Endothelial cell of umbilical vein (primary cell): Measurements from ENCODE around the gene C9orf78.

Source experiments
- EZH2 ChIP-seq: IDR thresholded peaks from 2 replicates; pipeline ENCODE4 v1.6.1; 2012; ENCODE audit warnings: borderline replicate concordance, low read depth, mild to moderate bottlenecking, moderate library complexity, low read length, inconsistent platforms; ENCODE audit not compliant: severe bottlenecking
- GATA2 ChIP-seq: IDR thresholded peaks from 2 replicates; pipeline ENCODE4 v1.7.0; 2011; ENCODE audit warnings: low read depth, mild to moderate bottlenecking, moderate library complexity, mixed read lengths, low read length; ENCODE audit not compliant: insufficient read length, insufficient read depth
- POLR2A ChIP-seq: IDR thresholded peaks from 2 replicates; pipeline ENCODE4 v1.6.1; 2012; ENCODE audit warnings: low read depth, mild to moderate bottlenecking, control low read depth, low read length
- POLR2AphosphoS5 ChIP-seq: IDR thresholded peaks from 2 replicates; pipeline ENCODE4 v1.6.1; 2012; ENCODE audit warnings: low read depth, mild to moderate bottlenecking, control low read depth, low read length, moderate library complexity; ENCODE audit not compliant: insufficient read depth
- TF ChIP-seq, protein P1 (sequence below), 2 donors: IDR thresholded peaks; 1 replicate in 1 of 2; 2 replicates in 1 of 2; pipeline ENCODE4 v1.5.1; 2011; ENCODE audit warnings: low read length in 2 of 2, mild to moderate bottlenecking in 2 of 2, moderate library complexity in 2 of 2, control low read depth in 1 of 2, inconsistent platforms in 1 of 2, low read depth in 1 of 2; ENCODE audit not compliant: insufficient read depth in 1 of 2; ENCODE audit errors: extremely low read depth in 1 of 2

DNA sequence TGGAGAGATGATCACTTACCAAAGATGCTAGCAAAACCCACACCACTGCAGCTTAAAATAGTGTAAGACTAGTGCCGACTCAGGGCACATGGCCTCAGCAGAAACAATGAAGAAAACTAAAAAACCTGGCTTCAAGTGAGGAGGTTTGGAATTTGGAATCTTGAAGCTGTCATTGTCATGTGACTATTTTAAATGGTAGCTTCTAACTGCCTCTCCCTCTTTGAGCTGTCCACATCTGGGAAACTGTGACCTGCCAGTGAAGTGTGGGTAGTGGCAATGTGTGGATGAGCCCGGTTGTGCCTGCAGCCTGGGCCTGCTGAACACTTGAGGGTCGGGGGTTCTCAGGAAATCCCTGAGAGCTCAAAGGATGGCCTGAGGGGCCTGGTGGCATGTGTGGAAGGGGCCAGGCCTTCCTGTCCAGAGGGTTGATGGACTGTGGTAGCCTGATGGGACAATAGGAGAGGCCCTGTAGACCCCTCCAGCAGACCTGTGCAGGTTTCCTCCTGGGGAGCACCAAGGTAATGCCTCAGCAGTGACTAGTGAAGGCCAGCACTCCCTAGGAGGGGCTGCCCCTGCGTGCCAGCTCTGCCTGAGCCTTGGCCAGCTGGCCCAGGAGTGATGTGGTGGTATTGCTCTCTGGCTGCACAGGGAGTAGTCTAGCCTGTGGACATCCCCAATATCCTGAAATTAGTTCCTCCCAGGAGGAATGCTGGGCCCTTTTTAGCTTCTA, 13.8 kb upstream of the C9orf78 start:
- TF ChIP-seq, protein P1, sequence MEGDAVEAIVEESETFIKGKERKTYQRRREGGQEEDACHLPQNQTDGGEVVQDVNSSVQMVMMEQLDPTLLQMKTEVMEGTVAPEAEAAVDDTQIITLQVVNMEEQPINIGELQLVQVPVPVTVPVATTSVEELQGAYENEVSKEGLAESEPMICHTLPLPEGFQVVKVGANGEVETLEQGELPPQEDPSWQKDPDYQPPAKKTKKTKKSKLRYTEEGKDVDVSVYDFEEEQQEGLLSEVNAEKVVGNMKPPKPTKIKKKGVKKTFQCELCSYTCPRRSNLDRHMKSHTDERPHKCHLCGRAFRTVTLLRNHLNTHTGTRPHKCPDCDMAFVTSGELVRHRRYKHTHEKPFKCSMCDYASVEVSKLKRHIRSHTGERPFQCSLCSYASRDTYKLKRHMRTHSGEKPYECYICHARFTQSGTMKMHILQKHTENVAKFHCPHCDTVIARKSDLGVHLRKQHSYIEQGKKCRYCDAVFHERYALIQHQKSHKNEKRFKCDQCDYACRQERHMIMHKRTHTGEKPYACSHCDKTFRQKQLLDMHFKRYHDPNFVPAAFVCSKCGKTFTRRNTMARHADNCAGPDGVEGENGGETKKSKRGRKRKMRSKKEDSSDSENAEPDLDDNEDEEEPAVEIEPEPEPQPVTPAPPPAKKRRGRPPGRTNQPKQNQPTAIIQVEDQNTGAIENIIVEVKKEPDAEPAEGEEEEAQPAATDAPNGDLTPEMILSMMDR (IDR thresholded peaks at IDR 0.05; ENCODE audit: extremely low read depth in 1 of 2, insufficient read depth in 1 of 2, low read depth in 1 of 2, low read length in 2 of 2): no peak
- TF ChIP-seq POLR2A (no peak), EZH2 (no peak), POLR2AphosphoS5 (no peak), GATA2 (no peak)
